GM23338 (cell line): ENCODE results near the gene RHOF. TPM values are rescaled to one million over a fixed set of nuclear protein-coding genes. Genes with fewer than 3 reads are reported as not detected.

Source experiments
- ATAC-seq: fragments of 200-7000 bp; cut with Tn5 transposase; 3 replicates; pipeline ENCODE4 v1.9.1; 2020
- DNase-seq: peaks from one replicate; pipeline ENCODE4 v3.0.0-alpha.2; 2015; ENCODE audit warnings: low spot score
- H2AFZ ChIP-seq: fragments of 200-600 bp; sonication (generic); 2 replicates; pipeline ENCODE4 v1.8.0; 2016; ENCODE audit warnings: antibody characterized with exemption, mild to moderate bottlenecking, moderate library complexity
- H3F3A ChIP-seq: fragments of 200-600 bp; sonication (generic); replicated peaks from 2 replicates; pipeline ENCODE4 v1.8.0; 2017; ENCODE audit warnings: antibody characterized with exemption, mixed run types, low read depth
- H3K27ac ChIP-seq: fragments of 200-600 bp; sonication (generic); 2 replicates; pipeline ENCODE4 v1.6.1; 2016; ENCODE audit warnings: low read depth
- H3K27me3 ChIP-seq: fragments of 200-600 bp; sonication (generic); 2 replicates; pipeline ENCODE4 v1.8.0; 2016; ENCODE audit warnings: mild to moderate bottlenecking, mixed run types, moderate library complexity; ENCODE audit not compliant: insufficient read depth
- H3K36me3 ChIP-seq: fragments of 200-600 bp; sonication (generic); 2 replicates; pipeline ENCODE4 v1.8.0; 2016; ENCODE audit warnings: mild to moderate bottlenecking; ENCODE audit not compliant: insufficient read depth
- H3K4me1 ChIP-seq: fragments of 200-600 bp; sonication (generic); 2 replicates; pipeline ENCODE4 v1.8.0; 2016; ENCODE audit warnings: mild to moderate bottlenecking, moderate library complexity; ENCODE audit not compliant: insufficient read depth
- H3K4me2 ChIP-seq: fragments of 200-600 bp; sonication (generic); 2 replicates; pipeline ENCODE4 v1.7.1; 2017; ENCODE audit warnings: mixed run types
- H3K4me3 ChIP-seq: fragments of 200-600 bp; sonication (generic); 2 replicates; pipeline ENCODE4 v1.6.1; 2016; ENCODE audit warnings: mixed run types
- H3K79me2 ChIP-seq: fragments of 200-600 bp; sonication (generic); replicated peaks from 2 replicates; pipeline ENCODE4 v1.8.0; 2017; ENCODE audit warnings: mild to moderate bottlenecking; ENCODE audit not compliant: insufficient read depth
- H3K9me2 ChIP-seq: fragments of 200-600 bp; sonication (generic); 2 replicates; pipeline ENCODE4 v1.8.0; 2017; ENCODE audit not compliant: insufficient read depth
- H4K20me1 ChIP-seq: fragments of 200-600 bp; sonication (generic); replicated peaks from 2 replicates; pipeline ENCODE4 v1.8.0; 2017; ENCODE audit warnings: mild to moderate bottlenecking; ENCODE audit not compliant: insufficient read depth
- H3K27ac Mint-ChIP-seq: 2 replicates; pipeline ENCODE4 v1.8.0; 2020; ENCODE audit warnings: inconsistent platforms, mild to moderate bottlenecking, moderate library complexity, mixed read lengths
- H3K27me3 Mint-ChIP-seq: 3 replicates; pipeline ENCODE4 v1.8.0; 2022; ENCODE audit warnings: low read depth, mild to moderate bottlenecking, moderate library complexity, mixed read lengths, inconsistent platforms; ENCODE audit not compliant: insufficient read depth, poor library complexity
- H3K36me3 Mint-ChIP-seq: 3 replicates; pipeline ENCODE4 v1.8.0; 2021; ENCODE audit warnings: low read depth, mild to moderate bottlenecking, inconsistent platforms, moderate library complexity, mixed read lengths
- H3K4me1 Mint-ChIP-seq: 3 replicates; pipeline ENCODE4 v1.8.0; 2020; ENCODE audit warnings: mild to moderate bottlenecking, inconsistent platforms, mixed read lengths
- H3K4me3 Mint-ChIP-seq: 3 replicates; pipeline ENCODE4 v1.8.0; 2021; ENCODE audit warnings: moderate library complexity, mild to moderate bottlenecking, inconsistent platforms, mixed read lengths
- H3K9me3 Mint-ChIP-seq: 3 replicates; pipeline ENCODE4 v1.8.0; 2020; ENCODE audit warnings: moderate library complexity, mild to moderate bottlenecking, inconsistent platforms, mixed read lengths
- CREB1 ChIP-seq: fragments of 250-450 bp; sonication (Bioruptor Pico); IDR thresholded peaks from 2 replicates; pipeline ENCODE4 v1.5.0; 2020; ENCODE audit warnings: low read depth, mild to moderate bottlenecking, moderate library complexity
- EZH2 ChIP-seq: fragments of 200-600 bp; sonication (generic); IDR thresholded peaks from one replicate; pipeline ENCODE4 v1.8.0; 2017; ENCODE audit warnings: antibody characterized with exemption, mild to moderate bottlenecking, low read depth; ENCODE audit not compliant: unreplicated experiment
- EZH2phosphoT487 ChIP-seq: fragments of 200-600 bp; sonication (generic); IDR thresholded peaks from one replicate; pipeline ENCODE4 v1.8.1; 2018; ENCODE audit warnings: antibody characterized with exemption; ENCODE audit not compliant: unreplicated experiment
- JUNB ChIP-seq: IDR thresholded peaks from one replicate; pipeline ENCODE4 v1.6.1; 2016; ENCODE audit warnings: antibody characterized with exemption; ENCODE audit not compliant: unreplicated experiment
- NANOG ChIP-seq: IDR thresholded peaks from 2 replicates; pipeline ENCODE4 v1.6.1; 2016; ENCODE audit warnings: antibody characterized with exemption, borderline replicate concordance
- POLR2AphosphoS5 ChIP-seq: IDR thresholded peaks from 2 replicates; pipeline ENCODE4 v1.6.1; 2016; ENCODE audit warnings: antibody characterized with exemption, low read depth
- STAT1 ChIP-seq: IDR thresholded peaks from one replicate; pipeline ENCODE4 v1.6.1; 2016; ENCODE audit warnings: antibody characterized with exemption; ENCODE audit not compliant: unreplicated experiment
- ZNF114 ChIP-seq: fragments of 250-450 bp; sonication (Bioruptor Pico); IDR thresholded peaks from 2 replicates; pipeline ENCODE4 v1.5.0; 2020; ENCODE audit warnings: mild to moderate bottlenecking, moderate library complexity
- ZNF331 ChIP-seq: fragments of 250-450 bp; sonication (Bioruptor Pico); IDR thresholded peaks from 2 replicates; pipeline ENCODE4 v1.5.0; 2020; ENCODE audit warnings: low read depth, mild to moderate bottlenecking, moderate library complexity
- polyA plus RNA-seq: library from polyadenylated mRNA; unstranded; fragments of >200 nt; fragmentation: Nextera tagmentation; extraction: Ambion mirVana; gene quantifications from 2 replicates; pipeline ENCODE4 v1.2.1, GENCODE V29; 2016
- total RNA-seq: library from RNA; depleted of rRNA; stranded (reverse); fragments of >200 nt; shearing (Covaris generic); gene quantifications from 2 replicates; pipeline ENCODE4 v1.2.3, GENCODE V29; 2014
- TF ChIP-seq, protein P1 (sequence below), 2 experiments: fragments of 200-600 bp in 1 of 2; sonication (generic) in 1 of 2; conservative IDR thresholded peaks; 2 replicates each; pipeline versions ENCODE4 v1.5.1 to v1.6.1; 2016 to 2017; ENCODE audit warnings: antibody characterized with exemption in 2 of 2, low read depth in 2 of 2, mild to moderate bottlenecking in 2 of 2, moderate library complexity in 1 of 2
- TF ChIP-seq, protein P2 (sequence below): IDR thresholded peaks from 2 replicates; pipeline ENCODE4 v1.6.1; 2016; ENCODE audit warnings: antibody characterized with exemption
- TF ChIP-seq, protein P3 (sequence below): IDR thresholded peaks from one replicate; pipeline ENCODE4 v1.6.1; 2018; ENCODE audit warnings: antibody characterized with exemption; ENCODE audit not compliant: unreplicated experiment
- TF ChIP-seq, protein P4 (sequence below): fragments of 250-450 bp; sonication (Bioruptor Pico); IDR thresholded peaks from 2 replicates; pipeline ENCODE4 v1.5.0; 2020; ENCODE audit warnings: mild to moderate bottlenecking, moderate library complexity

Gene RHOF
- total and polyA plus RNA-seq, 2 experiments from 2014 or later, result 10.5 to 53.4 TPM

DNA sequence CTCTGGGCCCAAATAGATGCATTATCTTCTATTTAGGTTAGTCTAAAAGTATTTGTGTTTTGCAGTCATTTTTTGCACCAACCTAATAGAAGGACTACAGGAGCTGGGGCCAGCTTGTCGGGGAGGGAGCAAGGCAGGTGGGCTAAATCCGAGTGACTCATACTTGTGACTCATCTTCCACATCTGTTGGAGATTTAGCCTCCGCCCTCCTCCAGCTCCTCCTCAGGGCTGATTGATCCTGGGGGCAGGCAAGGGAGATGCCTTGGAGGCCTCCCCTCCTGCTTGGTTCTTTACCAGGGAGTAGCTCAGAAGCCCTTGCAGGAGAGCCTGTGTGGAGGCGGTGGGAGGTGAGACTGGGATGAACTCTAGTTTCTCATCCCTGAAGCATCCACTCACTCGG, 27.9 kb downstream of the RHOF start:
- no peak for TF ChIP-seq ZNF114 (CRISPR knock-in tag)
- TF ChIP-seq EZH2phosphoT487, result no peak
- TF ChIP-seq EZH2, result no peak
- TF ChIP-seq JUNB, result no peak
- no peak for TF ChIP-seq ZNF331 (CRISPR knock-in tag)
- no peak for TF ChIP-seq NANOG
- TF ChIP-seq STAT1, result no peak
- TF ChIP-seq CREB1 (CRISPR knock-in tag), result no peak
- TF ChIP-seq, protein P1, sequence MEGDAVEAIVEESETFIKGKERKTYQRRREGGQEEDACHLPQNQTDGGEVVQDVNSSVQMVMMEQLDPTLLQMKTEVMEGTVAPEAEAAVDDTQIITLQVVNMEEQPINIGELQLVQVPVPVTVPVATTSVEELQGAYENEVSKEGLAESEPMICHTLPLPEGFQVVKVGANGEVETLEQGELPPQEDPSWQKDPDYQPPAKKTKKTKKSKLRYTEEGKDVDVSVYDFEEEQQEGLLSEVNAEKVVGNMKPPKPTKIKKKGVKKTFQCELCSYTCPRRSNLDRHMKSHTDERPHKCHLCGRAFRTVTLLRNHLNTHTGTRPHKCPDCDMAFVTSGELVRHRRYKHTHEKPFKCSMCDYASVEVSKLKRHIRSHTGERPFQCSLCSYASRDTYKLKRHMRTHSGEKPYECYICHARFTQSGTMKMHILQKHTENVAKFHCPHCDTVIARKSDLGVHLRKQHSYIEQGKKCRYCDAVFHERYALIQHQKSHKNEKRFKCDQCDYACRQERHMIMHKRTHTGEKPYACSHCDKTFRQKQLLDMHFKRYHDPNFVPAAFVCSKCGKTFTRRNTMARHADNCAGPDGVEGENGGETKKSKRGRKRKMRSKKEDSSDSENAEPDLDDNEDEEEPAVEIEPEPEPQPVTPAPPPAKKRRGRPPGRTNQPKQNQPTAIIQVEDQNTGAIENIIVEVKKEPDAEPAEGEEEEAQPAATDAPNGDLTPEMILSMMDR (conservative IDR thresholded peaks at IDR 0.05; ENCODE audit: low read depth in 2 of 2), result no peak
- TF ChIP-seq POLR2AphosphoS5, result no peak
- TF ChIP-seq, protein P2, sequence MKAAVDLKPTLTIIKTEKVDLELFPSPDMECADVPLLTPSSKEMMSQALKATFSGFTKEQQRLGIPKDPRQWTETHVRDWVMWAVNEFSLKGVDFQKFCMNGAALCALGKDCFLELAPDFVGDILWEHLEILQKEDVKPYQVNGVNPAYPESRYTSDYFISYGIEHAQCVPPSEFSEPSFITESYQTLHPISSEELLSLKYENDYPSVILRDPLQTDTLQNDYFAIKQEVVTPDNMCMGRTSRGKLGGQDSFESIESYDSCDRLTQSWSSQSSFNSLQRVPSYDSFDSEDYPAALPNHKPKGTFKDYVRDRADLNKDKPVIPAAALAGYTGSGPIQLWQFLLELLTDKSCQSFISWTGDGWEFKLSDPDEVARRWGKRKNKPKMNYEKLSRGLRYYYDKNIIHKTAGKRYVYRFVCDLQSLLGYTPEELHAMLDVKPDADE, result no peak
- TF ChIP-seq, protein P3, sequence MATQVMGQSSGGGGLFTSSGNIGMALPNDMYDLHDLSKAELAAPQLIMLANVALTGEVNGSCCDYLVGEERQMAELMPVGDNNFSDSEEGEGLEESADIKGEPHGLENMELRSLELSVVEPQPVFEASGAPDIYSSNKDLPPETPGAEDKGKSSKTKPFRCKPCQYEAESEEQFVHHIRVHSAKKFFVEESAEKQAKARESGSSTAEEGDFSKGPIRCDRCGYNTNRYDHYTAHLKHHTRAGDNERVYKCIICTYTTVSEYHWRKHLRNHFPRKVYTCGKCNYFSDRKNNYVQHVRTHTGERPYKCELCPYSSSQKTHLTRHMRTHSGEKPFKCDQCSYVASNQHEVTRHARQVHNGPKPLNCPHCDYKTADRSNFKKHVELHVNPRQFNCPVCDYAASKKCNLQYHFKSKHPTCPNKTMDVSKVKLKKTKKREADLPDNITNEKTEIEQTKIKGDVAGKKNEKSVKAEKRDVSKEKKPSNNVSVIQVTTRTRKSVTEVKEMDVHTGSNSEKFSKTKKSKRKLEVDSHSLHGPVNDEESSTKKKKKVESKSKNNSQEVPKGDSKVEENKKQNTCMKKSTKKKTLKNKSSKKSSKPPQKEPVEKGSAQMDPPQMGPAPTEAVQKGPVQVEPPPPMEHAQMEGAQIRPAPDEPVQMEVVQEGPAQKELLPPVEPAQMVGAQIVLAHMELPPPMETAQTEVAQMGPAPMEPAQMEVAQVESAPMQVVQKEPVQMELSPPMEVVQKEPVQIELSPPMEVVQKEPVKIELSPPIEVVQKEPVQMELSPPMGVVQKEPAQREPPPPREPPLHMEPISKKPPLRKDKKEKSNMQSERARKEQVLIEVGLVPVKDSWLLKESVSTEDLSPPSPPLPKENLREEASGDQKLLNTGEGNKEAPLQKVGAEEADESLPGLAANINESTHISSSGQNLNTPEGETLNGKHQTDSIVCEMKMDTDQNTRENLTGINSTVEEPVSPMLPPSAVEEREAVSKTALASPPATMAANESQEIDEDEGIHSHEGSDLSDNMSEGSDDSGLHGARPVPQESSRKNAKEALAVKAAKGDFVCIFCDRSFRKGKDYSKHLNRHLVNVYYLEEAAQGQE, result no peak
- TF ChIP-seq, protein P4, sequence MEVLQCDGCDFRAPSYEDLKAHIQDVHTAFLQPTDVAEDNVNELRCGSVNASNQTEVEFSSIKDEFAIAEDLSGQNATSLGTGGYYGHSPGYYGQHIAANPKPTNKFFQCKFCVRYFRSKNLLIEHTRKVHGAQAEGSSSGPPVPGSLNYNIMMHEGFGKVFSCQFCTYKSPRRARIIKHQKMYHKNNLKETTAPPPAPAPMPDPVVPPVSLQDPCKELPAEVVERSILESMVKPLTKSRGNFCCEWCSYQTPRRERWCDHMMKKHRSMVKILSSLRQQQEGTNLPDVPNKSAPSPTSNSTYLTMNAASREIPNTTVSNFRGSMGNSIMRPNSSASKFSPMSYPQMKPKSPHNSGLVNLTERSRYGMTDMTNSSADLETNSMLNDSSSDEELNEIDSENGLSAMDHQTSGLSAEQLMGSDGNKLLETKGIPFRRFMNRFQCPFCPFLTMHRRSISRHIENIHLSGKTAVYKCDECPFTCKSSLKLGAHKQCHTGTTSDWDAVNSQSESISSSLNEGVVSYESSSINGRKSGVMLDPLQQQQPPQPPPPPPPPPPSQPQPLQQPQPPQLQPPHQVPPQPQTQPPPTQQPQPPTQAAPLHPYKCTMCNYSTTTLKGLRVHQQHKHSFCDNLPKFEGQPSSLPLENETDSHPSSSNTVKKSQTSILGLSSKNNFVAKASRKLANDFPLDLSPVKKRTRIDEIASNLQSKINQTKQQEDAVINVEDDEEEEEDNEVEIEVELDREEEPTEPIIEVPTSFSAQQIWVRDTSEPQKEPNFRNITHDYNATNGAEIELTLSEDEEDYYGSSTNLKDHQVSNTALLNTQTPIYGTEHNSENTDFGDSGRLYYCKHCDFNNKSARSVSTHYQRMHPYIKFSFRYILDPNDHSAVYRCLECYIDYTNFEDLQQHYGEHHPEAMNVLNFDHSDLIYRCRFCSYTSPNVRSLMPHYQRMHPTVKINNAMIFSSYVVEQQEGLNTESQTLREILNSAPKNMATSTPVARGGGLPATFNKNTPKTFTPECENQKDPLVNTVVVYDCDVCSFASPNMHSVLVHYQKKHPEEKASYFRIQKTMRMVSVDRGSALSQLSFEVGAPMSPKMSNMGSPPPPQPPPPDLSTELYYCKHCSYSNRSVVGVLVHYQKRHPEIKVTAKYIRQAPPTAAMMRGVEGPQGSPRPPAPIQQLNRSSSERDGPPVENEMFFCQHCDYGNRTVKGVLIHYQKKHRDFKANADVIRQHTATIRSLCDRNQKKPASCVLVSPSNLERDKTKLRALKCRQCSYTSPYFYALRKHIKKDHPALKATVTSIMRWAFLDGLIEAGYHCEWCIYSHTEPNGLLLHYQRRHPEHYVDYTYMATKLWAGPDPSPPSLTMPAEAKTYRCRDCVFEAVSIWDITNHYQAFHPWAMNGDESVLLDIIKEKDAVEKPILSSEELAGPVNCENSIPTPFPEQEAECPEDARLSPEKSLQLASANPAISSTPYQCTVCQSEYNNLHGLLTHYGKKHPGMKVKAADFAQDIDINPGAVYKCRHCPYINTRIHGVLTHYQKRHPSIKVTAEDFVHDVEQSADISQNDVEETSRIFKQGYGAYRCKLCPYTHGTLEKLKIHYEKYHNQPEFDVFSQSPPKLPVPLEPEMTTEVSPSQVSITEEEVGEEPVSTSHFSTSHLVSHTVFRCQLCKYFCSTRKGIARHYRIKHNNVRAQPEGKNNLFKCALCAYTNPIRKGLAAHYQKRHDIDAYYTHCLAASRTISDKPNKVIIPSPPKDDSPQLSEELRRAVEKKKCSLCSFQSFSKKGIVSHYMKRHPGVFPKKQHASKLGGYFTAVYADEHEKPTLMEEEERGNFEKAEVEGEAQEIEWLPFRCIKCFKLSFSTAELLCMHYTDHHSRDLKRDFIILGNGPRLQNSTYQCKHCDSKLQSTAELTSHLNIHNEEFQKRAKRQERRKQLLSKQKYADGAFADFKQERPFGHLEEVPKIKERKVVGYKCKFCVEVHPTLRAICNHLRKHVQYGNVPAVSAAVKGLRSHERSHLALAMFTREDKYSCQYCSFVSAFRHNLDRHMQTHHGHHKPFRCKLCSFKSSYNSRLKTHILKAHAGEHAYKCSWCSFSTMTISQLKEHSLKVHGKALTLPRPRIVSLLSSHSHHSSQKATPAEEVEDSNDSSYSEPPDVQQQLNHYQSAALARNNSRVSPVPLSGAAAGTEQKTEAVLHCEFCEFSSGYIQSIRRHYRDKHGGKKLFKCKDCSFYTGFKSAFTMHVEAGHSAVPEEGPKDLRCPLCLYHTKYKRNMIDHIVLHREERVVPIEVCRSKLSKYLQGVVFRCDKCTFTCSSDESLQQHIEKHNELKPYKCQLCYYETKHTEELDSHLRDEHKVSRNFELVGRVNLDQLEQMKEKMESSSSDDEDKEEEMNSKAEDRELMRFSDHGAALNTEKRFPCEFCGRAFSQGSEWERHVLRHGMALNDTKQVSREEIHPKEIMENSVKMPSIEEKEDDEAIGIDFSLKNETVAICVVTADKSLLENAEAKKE (CRISPR knock-in tag), result no peak
- no peak; the same call in 2 of the 3 replicates for ATAC-seq
- no peak overlapping the region for H3K4me3 Mint-ChIP-seq
- H3K4me1 Mint-ChIP-seq, result peaks cover 7% of the 10 kb centered on the region; the same call in 1 of the 3 replicates
- Histone ChIP-seq H3K36me3 (0 out of 2 replicates have a peak, but pooled peaks cover 3% of the 10 kb centered on the region), H3K79me2 (no peaks in the 10 kb centered on the region), H2AFZ (no peak overlapping the region), H3K4me1 (no peaks in the 10 kb centered on the region), H3K27ac (no peak overlapping the region), H3F3A (no peaks in the 10 kb centered on the region), H3K4me2 (no peak overlapping the region), H3K4me3 (no peak overlapping the region), H3K27me3 (no peaks in the 10 kb centered on the region), H3K9me2 (no peaks in the 10 kb centered on the region), H4K20me1 (no peaks in the 10 kb centered on the region)
- peaks cover 8% of the 10 kb centered on the region for H3K27me3 Mint-ChIP-seq
- peaks cover 7% of the 10 kb centered on the region for H3K36me3 Mint-ChIP-seq
- no peak for DNase-seq
- H3K9me3 Mint-ChIP-seq, result no peaks in the 10 kb centered on the region
- no peak overlapping the region for H3K27ac Mint-ChIP-seq
